Tibial nerve (tissue), 4 donors: ENCODE measurements around the gene GRIN2C. TPM values are rescaled to one million over a fixed set of nuclear protein-coding genes. Genes with fewer than 3 reads are reported as not detected.

Source experiments
- DNase-seq, 2 donors: peaks; one replicate each; pipeline ENCODE4 v3.0.0-alpha.2; 2019; ENCODE audit warnings: low spot score in 2 of 2
- H3K27ac ChIP-seq, 4 donors: fragments of 200-600 bp; sonication (generic) in 3 of 4; one replicate each; pipeline ENCODE4 v1.5.1; 2017 to 2019; ENCODE audit warnings: mild to moderate bottlenecking in 1 of 4
- H3K27me3 ChIP-seq, 2 donors: fragments of 200-600 bp; sonication (generic) in 1 of 2; one replicate each; pipeline versions ENCODE4 v1.5.1 to v1.6.0; 2017 to 2019
- H3K36me3 ChIP-seq, 3 donors: fragments of 200-600 bp; sonication (generic); one replicate each; pipeline ENCODE4 v1.5.1; 2018 to 2019
- H3K4me1 ChIP-seq, 4 donors: fragments of 200-600 bp; sonication (generic) in 3 of 4; one replicate each; pipeline ENCODE4 v1.5.1; 2017 to 2019
- H3K4me3 ChIP-seq, 4 donors: fragments of 200-600 bp; sonication (generic) in 3 of 4; one replicate each; pipeline ENCODE4 v1.5.1; 2017 to 2019; ENCODE audit warnings: mild to moderate bottlenecking in 1 of 4, moderate library complexity in 1 of 4
- H3K9me3 ChIP-seq, 4 donors: fragments of 200-600 bp; sonication (generic) in 3 of 4; one replicate each; pipeline ENCODE4 v1.5.1; 2017 to 2019
- CTCF ChIP-seq, 5 experiments: fragments of 200-600 bp in 3 of 5; fragments of 450-650 bp in 2 of 5; sonication (generic) in 3 of 5; IDR thresholded peaks; one replicate each; pipeline ENCODE4 v1.5.1; 2016 to 2019; ENCODE audit warnings: antibody characterized with exemption in 5 of 5, mild to moderate bottlenecking in 3 of 5, moderate library complexity in 2 of 5
- EP300 ChIP-seq, 2 donors: sonication (generic); formaldehyde crosslinking; IDR thresholded peaks; one replicate each; pipeline ENCODE4 v1.6.1; 2017; ENCODE audit warnings: antibody characterized with exemption in 2 of 2, mild to moderate bottlenecking in 1 of 2
- POLR2A ChIP-seq, 2 donors: fragments of 450-650 bp; IDR thresholded peaks; one replicate each; pipeline ENCODE4 v1.6.1; 2017; ENCODE audit warnings: antibody characterized with exemption in 2 of 2, mild to moderate bottlenecking in 2 of 2, moderate library complexity in 2 of 2
- WGBS, 2 donors: methylation state at CpG; one replicate each; pipeline ENCODE4 v1.1.5; 2018; 5-methylcytosine and 5-hydroxymethylcytosine counted together
- total RNA-seq, 4 donors: library from RNA; depleted of rRNA; stranded (reverse); fragments of >200 nt; gene quantifications; one replicate each; pipeline ENCODE4 v1.1.0, GENCODE V29; 2016

GRIN2C gene
- total RNA-seq, 4 donors from 2014 or later: 0.22 to 3.6 (median 0.50) TPM

DNA sequence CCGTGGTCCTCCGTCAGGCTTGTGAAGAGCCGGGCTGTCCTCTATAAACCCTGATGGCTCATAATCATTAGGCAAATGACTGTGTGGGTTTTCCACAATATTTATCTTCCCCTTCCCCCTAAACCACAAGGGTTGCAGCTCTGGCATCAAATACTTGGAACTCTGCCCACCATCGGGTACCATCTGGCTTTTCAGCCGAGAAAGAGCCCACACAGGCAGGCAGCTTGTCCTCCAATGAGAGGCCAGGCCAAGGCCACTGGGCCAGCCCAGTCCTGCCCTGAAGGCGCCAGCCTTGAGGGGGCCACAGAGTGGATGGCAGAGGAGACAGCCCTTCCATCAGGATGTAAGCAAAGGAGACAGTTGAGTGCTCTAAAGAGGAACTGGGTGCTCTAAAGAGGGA is 51.8 kb downstream of the GRIN2C start:
- Histone ChIP-seq H3K4me1 (peaks cover 0 to 38% (median 21%) of the 10 kb centered on the region in 4 donors), H3K4me3 (no peak overlapping the region), H3K36me3 (peaks cover 0 to 51% (median 0%) of the 10 kb centered on the region in 3 donors), H3K9me3 (no peaks in the 10 kb centered on the region), H3K27me3 (no peaks in the 10 kb centered on the region), H3K27ac (no peak overlapping the region)
- no peak for TF ChIP-seq EP300 (IDR thresholded peaks at IDR 0.05)
- TF ChIP-seq POLR2A (IDR thresholded peaks at IDR 0.05): no peak
- TF ChIP-seq CTCF (IDR thresholded peaks at IDR 0.05): no peak
- 55% methylated on average over 6 of the region's 6 CpGs for WGBS, 2 donors
- no peak for DNase-seq

- WGBS, 2 donors: 67 to 80% methylated on average over 12 to 13 of the region's 13 CpGs
- TF ChIP-seq EP300 (IDR thresholded peaks at IDR 0.05) (no peak), POLR2A (IDR thresholded peaks at IDR 0.05) (no peak), CTCF (IDR thresholded peaks at IDR 0.05) (no peak)
- Histone ChIP-seq H3K4me1 (peaks cover 0 to 33% (median 18%) of the 10 kb centered on the region in 4 donors), H3K36me3 (peaks cover 0 to 51% (median 0%) of the 10 kb centered on the region in 3 donors), H3K27me3 (no peaks in the 10 kb centered on the region), H3K9me3 (no peaks in the 10 kb centered on the region), H3K27ac (no peak overlapping the region), H3K4me3 (no peak overlapping the region)
- DNase-seq: no peak
Measured at GRCh38 chr17:74807441-74807840, 52.2 kb downstream of the GRIN2C start.

- H3K36me3 ChIP-seq: peaks cover 0 to 62% (median 0%) of the 10 kb centered on the region in 3 donors
- H3K9me3 ChIP-seq: no peaks in the 10 kb centered on the region
- H3K27ac ChIP-seq: no peak overlapping the region
- no peak for TF ChIP-seq EP300 (IDR thresholded peaks at IDR 0.05)
- TF ChIP-seq POLR2A (IDR thresholded peaks at IDR 0.05): no peak
- no peak for TF ChIP-seq CTCF (IDR thresholded peaks at IDR 0.05)
- H3K4me3 ChIP-seq: no peak overlapping the region
- DNase-seq: no peak
- H3K27me3 ChIP-seq: no peaks in the 10 kb centered on the region
- 77 to 83% methylated on average over 10 of the region's 10 CpGs for WGBS, 2 donors
- peaks cover 0 to 22% (median 7%) of the 10 kb centered on the region in 4 donors for H3K4me1 ChIP-seq
Measured at GRCh38 chr17:74806334-74806733, 53.4 kb downstream of the GRIN2C start.

GRCh38 chr17:74805591-74805991 is 54.1 kb downstream of the GRIN2C start:
- no peaks in the 10 kb centered on the region for H3K27me3 ChIP-seq
- no peak overlapping the region for H3K27ac ChIP-seq
- peaks cover 0 to 15% (median 2%) of the 10 kb centered on the region in 4 donors for H3K4me1 ChIP-seq
- WGBS, 2 donors: 74 to 85% methylated on average over 11 to 15 of the region's 15 CpGs
- peaks cover 0 to 69% (median 0%) of the 10 kb centered on the region in 3 donors for H3K36me3 ChIP-seq
- TF ChIP-seq EP300 (IDR thresholded peaks at IDR 0.05) (no peak), POLR2A (IDR thresholded peaks at IDR 0.05) (no peak), CTCF (IDR thresholded peaks at IDR 0.05) (no peak)
- no peak overlapping the region for H3K4me3 ChIP-seq
- no peaks in the 10 kb centered on the region for H3K9me3 ChIP-seq
- DNase-seq: no peak

- H3K27ac ChIP-seq: no peak overlapping the region
- H3K4me3 ChIP-seq: no peak overlapping the region
- H3K9me3 ChIP-seq: no peaks in the 10 kb centered on the region
- no peak for TF ChIP-seq POLR2A (IDR thresholded peaks at IDR 0.05)
- no peak for TF ChIP-seq CTCF (IDR thresholded peaks at IDR 0.05)
- TF ChIP-seq EP300 (IDR thresholded peaks at IDR 0.05): no peak
- H3K36me3 ChIP-seq: peaks cover 0 to 78% (median 0%) of the 10 kb centered on the region in 3 donors
- WGBS, 2 donors: 88 to 93% methylated on average over 6 to 7 of the region's 7 CpGs
- DNase-seq: no peak
- no peaks in the 10 kb centered on the region for H3K27me3 ChIP-seq
- peaks cover 0 to 6% (median 0%) of the 10 kb centered on the region in 4 donors for H3K4me1 ChIP-seq
Measured at GRCh38 chr17:74804683-74805082, 55.0 kb downstream of the GRIN2C start.
